ENCODE results near the gene PRDX1. TPM values are rescaled to one million over a fixed set of nuclear protein-coding genes. Genes with fewer than 3 reads are reported as not detected.
"Not testable (repeated sequence)": the region's sequence is repeated elsewhere in the genome, so short reads cannot be mapped to it uniquely, and the experiment has no call there.

Gene PRDX1
- total RNA-seq, 8 experiments from 2014 or later = 245 to 1,200 (median 476) TPM

DNA sequence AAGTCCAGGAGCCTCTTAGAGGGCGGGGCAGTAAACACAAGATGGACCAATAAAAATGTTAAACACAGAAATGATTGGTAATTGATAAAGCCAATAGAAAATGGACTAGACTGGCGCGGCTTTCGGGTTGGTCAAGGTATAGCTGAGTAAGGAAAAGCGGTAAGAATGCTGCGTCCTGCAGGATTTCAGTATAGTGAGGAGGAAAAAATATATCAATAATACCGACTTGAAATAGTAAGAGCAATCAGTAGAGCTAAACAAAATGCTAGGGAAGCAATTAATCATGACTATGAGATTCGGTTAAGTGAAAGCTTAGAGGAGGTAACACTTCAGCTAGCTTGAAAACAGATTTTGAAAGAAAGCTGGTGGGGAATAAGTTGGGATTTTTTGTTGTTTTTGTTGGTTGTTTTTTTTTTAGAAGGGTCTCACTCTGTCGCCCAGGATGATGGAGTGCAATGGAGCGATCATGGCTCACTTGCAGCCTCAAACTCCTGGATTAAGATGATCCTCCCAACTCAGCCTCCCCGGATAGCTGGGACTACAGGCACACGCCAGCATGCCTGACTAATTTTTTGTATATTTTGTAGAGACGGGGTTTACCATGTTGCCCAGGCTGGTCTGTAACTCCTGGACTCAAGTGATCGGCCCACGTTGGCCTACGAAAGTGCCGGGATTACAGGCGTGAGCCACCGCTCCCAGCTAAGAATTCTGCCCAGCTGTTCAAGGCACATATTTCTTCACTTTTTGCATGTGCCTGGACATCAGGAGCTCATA, 30.0 kb downstream of the PRDX1 start:
- no peak for ATAC-seq (replicated peaks in 6 of 8)
- WGBS, 10 experiments = 44 to 100% (median 56%) methylated on average over 2 to 19 of the region's 19 CpGs
- in situ Hi-C loops (cut with MboI; ENCODE audit: low pct_unique_long_range_greater_than_20kb in 2 of 9, low sequenced_read_pairs in 9 of 9, unreplicated experiment in 9 of 9) = loop anchor here in 5 of 9 experiments (5.0 to 25.0 kb wide), 3 partner anchors 137 to 479 kb away; partner anchors contain the start of genes HECTD3 (in 3 of the 5) and UROD (in 3 of the 5)

DNA sequence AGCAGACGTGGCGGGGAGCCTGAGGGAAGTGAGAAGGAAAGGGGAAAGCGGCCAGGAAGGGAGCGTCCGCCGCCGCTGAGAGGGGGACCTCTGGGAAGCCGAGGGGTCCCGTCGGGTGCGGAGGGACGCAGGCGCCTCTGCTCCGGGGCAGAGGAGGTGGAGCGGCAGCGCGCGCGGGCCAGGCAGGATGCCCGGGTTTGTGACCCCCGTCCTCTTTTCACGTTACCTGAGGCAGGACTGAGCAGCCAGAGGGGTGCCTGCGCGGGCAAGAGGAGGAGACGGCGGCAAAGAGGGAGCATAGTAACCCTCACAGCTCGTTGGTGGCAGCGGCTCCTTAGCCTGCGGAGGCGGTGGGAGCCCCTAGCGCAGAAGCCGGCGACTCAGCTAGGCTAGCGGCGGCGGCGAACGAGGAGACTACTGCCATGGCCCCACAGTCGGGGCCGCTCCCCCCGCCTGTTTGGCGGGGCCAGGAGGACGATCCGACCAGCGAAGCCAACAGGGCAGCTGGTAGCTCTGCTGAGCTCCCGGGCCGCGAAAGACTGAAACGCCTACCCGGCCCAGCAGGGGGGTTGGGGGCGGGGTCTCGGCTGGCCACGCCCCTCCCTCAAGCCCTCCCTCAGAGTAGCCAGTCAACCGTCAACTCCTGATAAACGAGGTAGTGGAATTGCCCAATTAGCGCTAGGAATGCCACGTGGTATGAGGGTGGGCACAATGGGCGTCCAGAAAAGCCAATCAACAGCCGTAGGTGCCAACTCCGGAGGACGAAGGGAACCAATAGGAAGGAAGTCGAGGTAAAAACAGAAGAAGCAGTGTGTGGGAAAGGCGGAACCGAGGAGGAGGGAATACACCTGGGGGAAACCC, 30.8 kb downstream of the PRDX1 start, which contains the start of gene TESK2:
TESK2 (minus strand) TSS at position 538 of the 861 bp plus-strand sequence. CDS start 33,378 bp downstream, outside the sequence.
- Histone ChIP-seq H3K4me1 (replicated peaks in 1 of 2) (peaks cover 3 to 5% of the 10 kb centered on the region in 2 donors), H3K27ac (no peak within 1 kb of the TSS), H3K4me3 (peak within 1 kb of the TSS; percentile 51 to 65 (median 58))
- WGBS, 10 experiments = 0 to 10% (median 3%) methylated on average over 5 to 27 of the region's 64 CpGs; no CpG with 5 or more reads in 1 of the 10 experiments
- ATAC-seq (replicated peaks in 6 of 8) = peak; percentile 91 to 96 (median 95)
- in situ Hi-C loops (cut with MboI; ENCODE audit: low pct_unique_long_range_greater_than_20kb in 2 of 9, low sequenced_read_pairs in 9 of 9, unreplicated experiment in 9 of 9) = loop anchor here in 5 of 9 experiments (5.0 to 25.0 kb wide), 3 partner anchors 136 to 479 kb away; partner anchors contain the start of genes HECTD3 (in 3 of the 5) and UROD (in 3 of the 5)

More for the DNA sequence above, 30.0 kb downstream of the PRDX1 start:
- Histone ChIP-seq H3K4me3 (peak overlapping the region; percentile 51 to 65 (median 58)), H3K27ac (no peak overlapping the region), H3K4me1 (replicated peaks in 1 of 2) (peaks cover 3 to 5% of the 10 kb centered on the region in 2 donors)

DNA sequence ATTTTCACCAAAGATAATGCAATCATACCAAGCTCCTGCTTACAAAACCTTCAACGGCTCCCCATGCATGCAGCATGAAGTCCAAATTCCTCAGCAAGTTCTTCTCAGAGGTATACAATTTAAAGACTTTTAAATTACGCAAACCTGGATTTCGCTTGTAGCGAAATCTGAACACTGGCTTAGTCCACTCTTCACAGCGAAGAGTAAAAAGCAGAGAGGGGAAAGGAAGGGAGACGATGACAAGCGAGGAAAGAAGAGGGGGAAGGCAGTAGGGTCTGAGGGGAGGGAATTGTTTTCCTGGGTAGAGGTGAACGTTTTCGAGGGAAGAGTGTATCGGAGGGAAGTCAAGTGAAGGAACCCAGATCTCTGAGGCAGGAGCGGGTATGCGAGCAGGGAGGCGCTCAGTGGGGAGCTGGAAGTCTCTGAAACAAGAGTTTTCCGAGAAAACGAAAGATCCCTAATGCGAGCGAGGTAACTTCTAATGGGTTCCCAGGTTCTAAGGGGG, 31.5 kb downstream of the PRDX1 start:
- Histone ChIP-seq H3K4me3 (peak overlapping the region; percentile 51 to 65 (median 58)), H3K27ac (no peak overlapping the region), H3K4me1 (replicated peaks in 1 of 2) (peaks cover 3 to 5% of the 10 kb centered on the region in 2 donors)
- in situ Hi-C loops (cut with MboI; ENCODE audit: low pct_unique_long_range_greater_than_20kb in 2 of 9, low sequenced_read_pairs in 9 of 9, unreplicated experiment in 9 of 9) = loop anchor here in 5 of 9 experiments (5.0 to 25.0 kb wide), 3 partner anchors 135 to 478 kb away; partner anchors contain the start of genes HECTD3 (in 3 of the 5) and UROD (in 3 of the 5)
- ATAC-seq (replicated peaks in 6 of 8) = peak in 2 of 8 experiments; percentile 2 to 7
- 0 to 12% (median 3%) methylated on average over 1 to 16 of the region's 17 CpGs for WGBS, 10 experiments

DNA sequence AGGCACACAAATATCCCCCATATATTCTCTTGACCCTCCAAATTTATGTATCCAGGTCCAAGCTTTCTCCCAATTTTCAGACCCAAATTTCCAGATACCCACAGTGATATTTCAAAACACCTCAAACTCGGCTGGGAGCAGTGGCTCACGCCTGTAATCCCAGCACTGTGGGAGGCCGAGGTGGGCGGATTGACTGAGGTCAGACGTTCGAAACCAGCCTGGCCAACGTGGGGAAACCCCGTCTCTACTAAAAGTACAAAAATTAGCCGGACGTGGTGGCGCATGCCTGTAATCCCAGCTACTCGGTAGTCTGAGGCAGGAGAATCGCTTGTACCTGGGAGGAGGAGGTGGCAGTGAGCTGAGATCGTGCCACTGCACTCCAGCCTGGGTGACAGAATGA, 32.3 kb downstream of the PRDX1 start:
- H3K4me3 ChIP-seq; H3K27ac ChIP-seq; ATAC-seq (replicated peaks in 6 of 8); H3K4me1 ChIP-seq (replicated peaks in 1 of 2): not testable (repeated sequence)
- 23 to 89% (median 38%) methylated on average over 4 to 14 of the region's 14 CpGs; no CpG with 5 or more reads in 3 of the 10 experiments for WGBS, 10 experiments
- in situ Hi-C loops (cut with MboI; ENCODE audit: low pct_unique_long_range_greater_than_20kb in 2 of 9, low sequenced_read_pairs in 9 of 9, unreplicated experiment in 9 of 9) = loop anchor here in 3 of 9 experiments (25.0 kb wide), 1 partner anchor 477 kb away; the partner anchor contains the start of genes HECTD3 (in 3 of the 3) and UROD (in 3 of the 3)

DNA sequence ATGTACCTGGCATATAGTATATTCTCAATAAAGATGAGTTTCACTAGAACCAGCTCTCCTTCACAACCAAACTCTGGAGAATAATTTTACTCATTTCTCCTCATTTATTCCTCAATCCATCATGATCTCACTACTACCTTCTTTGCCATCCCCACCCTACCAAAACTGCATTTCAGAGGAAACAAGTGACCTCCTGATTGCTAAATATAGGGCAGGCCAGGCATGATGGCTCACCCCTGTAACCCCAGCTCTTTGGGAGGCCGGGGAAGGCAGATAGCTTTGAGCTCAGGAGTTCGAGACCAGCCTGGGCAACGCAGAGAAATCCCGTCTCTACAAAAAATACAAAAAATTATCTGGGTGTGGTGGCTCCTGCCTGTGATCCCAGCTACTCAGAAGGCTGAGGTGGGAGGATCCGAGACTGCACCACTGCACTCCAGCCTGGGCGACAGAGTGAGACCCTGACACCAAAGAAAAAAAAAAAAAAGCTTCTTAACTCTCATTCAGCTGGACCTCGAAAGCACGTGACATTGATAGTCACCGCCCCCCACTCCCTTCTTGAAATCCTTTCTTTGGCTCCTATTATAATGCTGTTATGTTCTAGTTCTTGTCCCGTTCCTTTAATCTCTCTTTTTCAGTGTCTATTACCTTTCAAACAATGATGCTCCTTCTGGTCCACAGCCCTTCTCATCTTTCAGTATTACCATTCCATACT, 32.9 kb downstream of the PRDX1 start:
- ATAC-seq (replicated peaks in 6 of 8) = no peak
- in situ Hi-C loops (cut with MboI; ENCODE audit: low pct_unique_long_range_greater_than_20kb in 2 of 9, low sequenced_read_pairs in 9 of 9, unreplicated experiment in 9 of 9) = loop anchor here in 3 of 9 experiments (25.0 kb wide), 1 partner anchor 477 kb away; the partner anchor contains the start of genes HECTD3 (in 3 of the 3) and UROD (in 3 of the 3)
- Histone ChIP-seq H3K4me3 (no peak overlapping the region), H3K4me1 (replicated peaks in 1 of 2) (peaks cover 3 to 5% of the 10 kb centered on the region in 2 donors), H3K27ac (no peak overlapping the region)
- 20 to 86% (median 52%) methylated on average over 1 to 10 of the region's 10 CpGs for WGBS, 10 experiments

DNA sequence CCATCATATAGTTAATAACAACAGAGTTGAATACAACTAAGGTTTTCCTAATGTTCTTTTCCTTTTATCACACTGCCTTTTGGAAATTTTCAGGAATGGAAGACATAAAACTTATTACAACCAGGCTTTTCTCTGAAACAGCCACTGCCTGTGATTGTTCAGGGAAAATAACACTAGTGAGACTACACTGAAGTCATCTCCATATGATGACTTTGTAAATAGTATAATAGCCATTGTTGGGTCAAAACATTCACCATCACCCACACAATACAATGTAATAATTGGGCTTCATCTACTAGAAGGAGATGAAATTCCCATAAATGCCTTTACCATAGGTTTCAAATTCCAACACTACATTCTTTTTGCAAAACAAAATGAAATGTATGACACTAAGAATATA, 35.7 kb downstream of the PRDX1 start:
- in situ Hi-C loops (cut with MboI; ENCODE audit: low pct_unique_long_range_greater_than_20kb in 2 of 9, low sequenced_read_pairs in 9 of 9, unreplicated experiment in 9 of 9) = loop anchor here in 3 of 9 experiments (25.0 kb wide), 1 partner anchor 474 kb away; the partner anchor contains the start of genes HECTD3 (in 3 of the 3) and UROD (in 3 of the 3)
- no peak for ATAC-seq (replicated peaks in 6 of 8)
- Histone ChIP-seq H3K4me3 (no peak overlapping the region), H3K27ac (no peak overlapping the region), H3K4me1 (replicated peaks in 1 of 2) (peaks cover 3 to 5% of the 10 kb centered on the region in 2 donors)

DNA sequence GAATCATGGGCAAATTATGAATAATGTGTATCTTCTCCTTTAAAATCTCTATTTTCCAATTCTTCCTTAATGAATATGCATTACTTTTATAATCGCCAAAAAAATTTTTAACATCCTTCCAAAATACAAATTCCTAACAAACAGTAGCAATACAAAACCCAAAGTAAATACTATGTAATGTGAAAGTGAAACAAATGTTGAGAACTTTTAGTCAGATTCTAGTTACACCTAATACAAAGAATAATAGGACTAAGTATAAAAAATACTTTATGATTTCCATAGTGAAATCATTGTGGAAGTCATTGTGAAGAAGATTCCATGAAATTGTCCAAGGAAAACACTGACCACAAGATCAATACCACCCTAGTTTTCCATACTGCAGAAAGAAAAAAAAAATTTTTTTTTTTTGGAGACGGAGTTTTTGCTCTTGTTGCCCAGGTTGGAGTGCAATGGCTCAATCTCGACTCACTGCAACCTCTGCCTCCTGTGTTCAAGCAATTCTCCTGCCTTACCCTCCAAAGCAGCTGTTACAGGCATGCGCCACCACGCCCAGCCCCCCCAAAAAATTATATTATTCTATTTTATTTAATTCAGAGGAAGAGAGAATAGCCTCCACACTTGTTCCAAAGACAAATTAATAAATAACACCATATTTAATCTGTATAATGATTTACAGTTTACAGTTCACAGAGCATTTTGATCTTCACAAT, 42.5 kb downstream of the PRDX1 start:
- Histone ChIP-seq H3K4me3 (no peak overlapping the region), H3K4me1 (replicated peaks in 1 of 2) (no peaks in the 10 kb centered on the region), H3K27ac (no peak overlapping the region)
- 38 to 96% (median 80%) methylated on average over 1 to 5 of the region's 5 CpGs for WGBS, 10 experiments
- in situ Hi-C loops (cut with MboI; ENCODE audit: low pct_unique_long_range_greater_than_20kb in 2 of 9, low sequenced_read_pairs in 9 of 9, unreplicated experiment in 9 of 9) = loop anchor here in 3 of 9 experiments (25.0 kb wide), 1 partner anchor 467 kb away; the partner anchor contains the start of genes HECTD3 (in 3 of the 3) and UROD (in 3 of the 3)
- ATAC-seq (replicated peaks in 6 of 8) = no peak

DNA sequence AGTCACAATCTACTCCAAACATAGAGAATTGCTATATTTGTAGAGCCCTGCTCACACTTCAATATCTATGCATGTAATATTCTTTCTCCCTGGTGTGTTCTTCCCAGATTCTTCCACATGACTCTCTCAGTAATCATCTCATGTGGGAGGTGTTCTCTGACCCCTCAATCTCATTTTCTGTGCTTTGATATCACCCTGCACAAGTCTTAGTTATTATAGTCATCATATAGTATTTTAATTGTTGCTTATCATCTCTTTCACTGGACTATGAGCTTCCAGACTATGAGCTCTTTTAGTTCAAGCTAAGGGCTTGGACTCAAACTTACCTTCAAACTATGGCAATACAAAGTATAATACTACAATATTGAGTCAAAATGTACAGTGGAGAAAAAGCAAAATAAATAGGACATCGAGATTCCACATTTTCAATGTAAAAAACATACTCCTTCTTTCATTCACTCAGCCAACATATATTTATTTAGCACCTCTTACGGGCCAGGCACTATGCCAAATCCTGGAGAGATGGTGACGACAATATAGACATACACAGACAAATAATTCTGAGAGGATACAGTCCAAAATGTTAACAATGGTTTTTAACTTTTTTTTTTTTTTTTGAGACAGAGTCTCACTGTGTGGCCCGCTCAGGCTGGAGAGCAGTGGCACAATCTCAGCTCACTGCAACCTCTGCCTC, 43.4 kb downstream of the PRDX1 start:
- Histone ChIP-seq H3K27ac (no peak overlapping the region), H3K4me1 (replicated peaks in 1 of 2) (no peaks in the 10 kb centered on the region), H3K4me3 (no peak overlapping the region)
- no peak for ATAC-seq (replicated peaks in 6 of 8)
- in situ Hi-C loops (cut with MboI; ENCODE audit: low pct_unique_long_range_greater_than_20kb in 2 of 9, low sequenced_read_pairs in 9 of 9, unreplicated experiment in 9 of 9) = loop anchor here in 3 of 9 experiments (25.0 kb wide), 1 partner anchor 466 kb away; the partner anchor contains the start of genes HECTD3 (in 3 of the 3) and UROD (in 3 of the 3)
- WGBS, 10 experiments = 57 to 97% (median 81%) methylated on average over 1 to 4 of the region's 4 CpGs

DNA sequence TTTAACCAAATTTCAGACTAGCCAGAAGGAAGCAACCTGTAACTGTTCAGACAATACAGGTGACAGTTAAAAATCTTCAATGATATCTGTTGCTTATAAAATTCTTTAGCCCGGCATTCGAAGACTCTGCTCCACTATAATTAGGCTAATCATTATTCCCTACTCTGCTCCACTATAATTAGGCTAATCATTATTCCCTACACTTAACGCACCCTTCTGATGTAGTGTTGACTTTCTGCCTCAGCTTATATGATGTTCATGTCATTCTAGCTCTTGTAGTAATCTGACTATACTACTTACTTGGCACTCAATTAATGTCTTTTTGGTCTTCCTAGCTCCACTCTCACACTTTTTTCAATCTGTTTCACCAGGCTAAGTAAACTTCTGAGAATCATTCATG, 44.0 kb downstream of the PRDX1 start:
- 60 to 100% (median 82%) methylated on average over 1 to 3 of the region's 3 CpGs; no CpG with 5 or more reads in 1 of the 10 experiments for WGBS, 10 experiments
- in situ Hi-C loops (cut with MboI; ENCODE audit: low pct_unique_long_range_greater_than_20kb in 2 of 9, low sequenced_read_pairs in 9 of 9, unreplicated experiment in 9 of 9) = loop anchor here in 3 of 9 experiments (25.0 kb wide), 1 partner anchor 465 kb away; the partner anchor contains the start of genes HECTD3 (in 3 of the 3) and UROD (in 3 of the 3)
- no peak for ATAC-seq (replicated peaks in 6 of 8)
- H3K4me3 ChIP-seq = no peak overlapping the region
- H3K27ac ChIP-seq = no peak overlapping the region
- no peaks in the 10 kb centered on the region for H3K4me1 ChIP-seq (replicated peaks in 1 of 2)

DNA sequence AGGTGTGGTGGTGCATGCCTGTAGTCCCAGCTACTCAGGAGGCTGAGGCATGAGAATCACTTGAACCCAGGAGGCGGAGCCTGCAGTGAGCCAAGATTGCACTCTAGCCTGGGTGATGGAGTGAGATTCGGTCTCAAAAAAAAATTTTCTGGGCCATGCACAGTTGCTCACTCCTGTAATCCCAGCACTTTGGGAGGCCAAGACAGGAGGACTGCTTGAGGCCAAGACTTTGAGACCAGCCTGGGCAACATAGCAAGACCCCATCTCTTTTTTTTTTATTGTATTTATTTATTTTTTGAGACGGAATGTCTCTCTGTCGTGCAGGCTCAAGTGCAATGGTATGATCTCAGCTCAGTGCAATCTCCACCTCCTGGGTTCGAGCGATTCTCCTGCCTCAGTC, 47.5 kb downstream of the PRDX1 start:
- H3K27ac ChIP-seq; in situ Hi-C loops (cut with MboI; ENCODE audit: low pct_unique_long_range_greater_than_20kb in 2 of 9, low sequenced_read_pairs in 9 of 9, unreplicated experiment in 9 of 9); H3K4me3 ChIP-seq; ATAC-seq (replicated peaks in 6 of 8); H3K4me1 ChIP-seq (replicated peaks in 1 of 2): not testable (repeated sequence)
- WGBS, 10 experiments = 85 to 100% (median 93%) methylated on average over 2 to 6 of the region's 6 CpGs; no CpG with 5 or more reads in 3 of the 10 experiments

DNA sequence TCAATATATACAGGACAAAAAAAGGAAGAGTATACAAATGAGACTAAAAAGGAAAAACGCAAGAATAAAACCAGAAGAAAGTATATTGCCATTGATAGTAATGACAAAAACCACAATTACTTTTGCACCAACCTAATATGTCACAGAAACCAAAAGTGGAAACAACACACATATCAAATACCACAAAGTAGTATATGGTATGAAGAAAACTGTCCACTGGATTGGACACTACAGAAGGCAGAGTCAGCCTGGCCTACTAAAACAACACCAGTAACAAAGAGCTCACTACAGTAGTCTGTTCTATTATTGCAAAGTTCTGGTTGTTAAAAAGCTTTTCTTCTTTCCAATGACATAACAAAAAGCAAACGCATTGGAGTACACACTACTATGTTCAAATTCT, 48.4 kb downstream of the PRDX1 start:
- no peak for ATAC-seq (replicated peaks in 6 of 8)
- Histone ChIP-seq H3K27ac (no peak overlapping the region), H3K4me3 (no peak overlapping the region), H3K4me1 (replicated peaks in 1 of 2) (no peaks in the 10 kb centered on the region)
- in situ Hi-C loops (cut with MboI; ENCODE audit: low pct_unique_long_range_greater_than_20kb in 2 of 9, low sequenced_read_pairs in 9 of 9, unreplicated experiment in 9 of 9) = no loop called here
- WGBS, 10 experiments = 67 to 100% (median 95%) methylated on average over 1 to 2 of the region's 2 CpGs; no CpG with 5 or more reads in 1 of the 10 experiments
